ENCODE measurements around the gene ODAD3.

DNA sequence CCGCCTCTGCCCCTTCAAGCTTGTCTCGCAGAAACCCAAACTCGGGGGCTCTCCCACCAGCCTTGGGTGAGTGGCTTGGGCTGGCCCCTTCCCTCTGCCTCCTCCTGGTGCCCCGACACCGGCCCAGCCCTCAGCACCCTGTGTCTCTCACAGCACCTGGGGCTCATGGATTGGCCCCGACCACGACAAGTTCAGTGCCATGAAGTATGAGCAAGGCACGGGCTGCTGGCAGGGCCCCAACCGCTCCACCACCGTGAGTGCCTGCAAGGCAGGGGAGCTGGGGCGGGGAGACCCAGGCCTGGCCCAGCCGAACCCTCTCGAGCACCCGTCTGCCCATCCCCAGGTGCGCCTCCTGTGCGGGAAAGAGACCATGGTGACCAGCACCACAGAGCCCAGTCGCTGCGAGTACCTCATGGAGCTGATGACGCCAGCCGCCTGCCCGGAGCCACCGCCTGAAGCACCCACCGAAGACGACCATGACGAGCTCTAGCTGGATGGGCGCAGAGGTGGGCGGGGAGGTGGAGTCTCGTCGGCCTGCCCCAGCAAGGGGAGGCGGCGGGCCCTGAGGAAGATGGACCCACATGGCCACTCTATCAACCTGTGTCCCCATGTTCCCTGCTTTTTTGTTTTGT, 14.1 kb upstream of the ODAD3 start:
- TF ChIP-seq, protein P1, sequence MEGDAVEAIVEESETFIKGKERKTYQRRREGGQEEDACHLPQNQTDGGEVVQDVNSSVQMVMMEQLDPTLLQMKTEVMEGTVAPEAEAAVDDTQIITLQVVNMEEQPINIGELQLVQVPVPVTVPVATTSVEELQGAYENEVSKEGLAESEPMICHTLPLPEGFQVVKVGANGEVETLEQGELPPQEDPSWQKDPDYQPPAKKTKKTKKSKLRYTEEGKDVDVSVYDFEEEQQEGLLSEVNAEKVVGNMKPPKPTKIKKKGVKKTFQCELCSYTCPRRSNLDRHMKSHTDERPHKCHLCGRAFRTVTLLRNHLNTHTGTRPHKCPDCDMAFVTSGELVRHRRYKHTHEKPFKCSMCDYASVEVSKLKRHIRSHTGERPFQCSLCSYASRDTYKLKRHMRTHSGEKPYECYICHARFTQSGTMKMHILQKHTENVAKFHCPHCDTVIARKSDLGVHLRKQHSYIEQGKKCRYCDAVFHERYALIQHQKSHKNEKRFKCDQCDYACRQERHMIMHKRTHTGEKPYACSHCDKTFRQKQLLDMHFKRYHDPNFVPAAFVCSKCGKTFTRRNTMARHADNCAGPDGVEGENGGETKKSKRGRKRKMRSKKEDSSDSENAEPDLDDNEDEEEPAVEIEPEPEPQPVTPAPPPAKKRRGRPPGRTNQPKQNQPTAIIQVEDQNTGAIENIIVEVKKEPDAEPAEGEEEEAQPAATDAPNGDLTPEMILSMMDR (IDR thresholded peaks at IDR 0.05): no peak
- no peak for TF ChIP-seq EZH2 (IDR thresholded peaks at IDR 0.05; ENCODE audit: borderline replicate concordance, insufficient read depth, low read depth, low read length, poor library complexity, severe bottlenecking)
